Tibial nerve (tissue), 4 donors: ENCODE results near the gene MRPL17. TPM values are rescaled to one million over a fixed set of nuclear protein-coding genes. Genes with fewer than 3 reads are reported as not detected.

Experiments
- DNase-seq, 2 donors: peaks; one replicate each; pipeline ENCODE4 v3.0.0-alpha.2; 2019; ENCODE audit warnings: low spot score in 2 of 2
- H3K27ac ChIP-seq, 4 donors: fragments of 200-600 bp; sonication (generic) in 3 of 4; one replicate each; pipeline ENCODE4 v1.5.1; 2017 to 2019; ENCODE audit warnings: mild to moderate bottlenecking in 1 of 4
- H3K27me3 ChIP-seq, 2 donors: fragments of 200-600 bp; sonication (generic) in 1 of 2; one replicate each; pipeline versions ENCODE4 v1.5.1 to v1.6.0; 2017 to 2019
- H3K36me3 ChIP-seq, 3 donors: fragments of 200-600 bp; sonication (generic); one replicate each; pipeline ENCODE4 v1.5.1; 2018 to 2019
- H3K4me1 ChIP-seq, 4 donors: fragments of 200-600 bp; sonication (generic) in 3 of 4; one replicate each; pipeline ENCODE4 v1.5.1; 2017 to 2019
- H3K4me3 ChIP-seq, 4 donors: fragments of 200-600 bp; sonication (generic) in 3 of 4; one replicate each; pipeline ENCODE4 v1.5.1; 2017 to 2019; ENCODE audit warnings: mild to moderate bottlenecking in 1 of 4, moderate library complexity in 1 of 4
- H3K9me3 ChIP-seq, 4 donors: fragments of 200-600 bp; sonication (generic) in 3 of 4; one replicate each; pipeline ENCODE4 v1.5.1; 2017 to 2019
- EP300 ChIP-seq, 2 donors: sonication (generic); formaldehyde crosslinking; IDR thresholded peaks; one replicate each; pipeline ENCODE4 v1.6.1; 2017; ENCODE audit warnings: antibody characterized with exemption in 2 of 2, mild to moderate bottlenecking in 1 of 2
- POLR2A ChIP-seq, 2 donors: fragments of 450-650 bp; IDR thresholded peaks; one replicate each; pipeline ENCODE4 v1.6.1; 2017; ENCODE audit warnings: antibody characterized with exemption in 2 of 2, mild to moderate bottlenecking in 2 of 2, moderate library complexity in 2 of 2
- WGBS, 2 donors: methylation state at CpG; one replicate each; pipeline ENCODE4 v1.1.5; 2018; 5-methylcytosine and 5-hydroxymethylcytosine counted together
- total RNA-seq, 4 donors: library from RNA; depleted of rRNA; stranded (reverse); fragments of >200 nt; gene quantifications; one replicate each; pipeline ENCODE4 v1.1.0, GENCODE V29; 2016
- TF ChIP-seq, protein P1 (sequence below), 5 experiments: fragments of 200-600 bp in 3 of 5; fragments of 450-650 bp in 2 of 5; sonication (generic) in 3 of 5; IDR thresholded peaks; one replicate each; pipeline ENCODE4 v1.5.1; 2016 to 2019; ENCODE audit warnings: antibody characterized with exemption in 5 of 5, mild to moderate bottlenecking in 3 of 5, moderate library complexity in 2 of 5

MRPL17 gene
- total RNA-seq, 4 donors from 2014 or later, result 17.3 to 24.6 (median 21.6) TPM

DNA sequence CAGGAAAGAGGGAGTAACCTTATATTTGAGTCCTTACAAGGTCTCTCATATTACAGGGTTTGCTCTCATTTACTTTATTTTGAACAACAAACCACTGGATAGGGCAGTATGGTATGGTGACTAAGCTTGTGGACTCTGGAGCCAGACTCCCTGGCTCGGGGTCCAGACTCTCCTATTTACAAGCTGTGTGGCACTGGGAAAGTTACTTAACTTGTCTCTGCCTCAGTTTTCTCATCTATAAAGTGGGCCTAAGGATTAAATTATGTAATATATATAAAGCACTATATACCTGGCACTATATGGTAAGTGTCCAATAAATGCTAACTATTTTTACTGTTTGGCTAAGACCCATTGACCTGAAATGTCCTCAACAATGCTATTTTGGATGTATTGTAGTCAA lies 25.8 kb downstream of the MRPL17 start:
- whole genome bisulfite sequencing, 2 donors, result 73% methylated on average over 1 of the region's 1 CpG
- TF ChIP-seq, protein P1, sequence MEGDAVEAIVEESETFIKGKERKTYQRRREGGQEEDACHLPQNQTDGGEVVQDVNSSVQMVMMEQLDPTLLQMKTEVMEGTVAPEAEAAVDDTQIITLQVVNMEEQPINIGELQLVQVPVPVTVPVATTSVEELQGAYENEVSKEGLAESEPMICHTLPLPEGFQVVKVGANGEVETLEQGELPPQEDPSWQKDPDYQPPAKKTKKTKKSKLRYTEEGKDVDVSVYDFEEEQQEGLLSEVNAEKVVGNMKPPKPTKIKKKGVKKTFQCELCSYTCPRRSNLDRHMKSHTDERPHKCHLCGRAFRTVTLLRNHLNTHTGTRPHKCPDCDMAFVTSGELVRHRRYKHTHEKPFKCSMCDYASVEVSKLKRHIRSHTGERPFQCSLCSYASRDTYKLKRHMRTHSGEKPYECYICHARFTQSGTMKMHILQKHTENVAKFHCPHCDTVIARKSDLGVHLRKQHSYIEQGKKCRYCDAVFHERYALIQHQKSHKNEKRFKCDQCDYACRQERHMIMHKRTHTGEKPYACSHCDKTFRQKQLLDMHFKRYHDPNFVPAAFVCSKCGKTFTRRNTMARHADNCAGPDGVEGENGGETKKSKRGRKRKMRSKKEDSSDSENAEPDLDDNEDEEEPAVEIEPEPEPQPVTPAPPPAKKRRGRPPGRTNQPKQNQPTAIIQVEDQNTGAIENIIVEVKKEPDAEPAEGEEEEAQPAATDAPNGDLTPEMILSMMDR (IDR thresholded peaks at IDR 0.05), result no peak
- TF ChIP-seq POLR2A (IDR thresholded peaks at IDR 0.05), result no peak
- H3K27ac ChIP-seq, result no peak overlapping the region

DNA sequence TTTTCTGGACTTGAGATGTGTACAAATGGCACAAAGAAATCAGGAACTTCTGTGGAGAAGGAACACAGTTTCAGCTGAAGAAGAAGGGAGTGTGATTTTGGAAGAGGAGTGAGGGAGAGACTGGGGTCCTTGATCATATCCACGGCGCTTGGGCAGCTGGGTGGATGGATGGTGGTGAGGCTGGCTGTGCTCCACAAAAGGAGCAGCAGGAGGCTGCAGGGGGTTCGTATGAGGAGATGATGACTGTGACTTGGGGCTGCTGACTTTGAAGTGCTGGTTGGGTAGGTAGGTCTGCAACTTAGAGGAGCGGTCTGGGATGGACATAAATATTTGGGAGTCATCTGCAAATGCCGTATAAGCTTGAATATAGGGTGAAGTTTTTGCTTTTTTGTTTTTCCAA lies 26.2 kb downstream of the MRPL17 start:
- H3K4me3 ChIP-seq, result no peak overlapping the region
- peaks cover 0 to 25% of the 10 kb centered on the region in 2 donors for H3K27me3 ChIP-seq
- H3K4me1 ChIP-seq, result peaks cover 0 to 34% (median 2%) of the 10 kb centered on the region in 4 donors
- H3K9me3 ChIP-seq, result no peaks in the 10 kb centered on the region
- TF ChIP-seq EP300 (IDR thresholded peaks at IDR 0.05) (no peak), POLR2A (IDR thresholded peaks at IDR 0.05) (no peak)
- TF ChIP-seq, protein P1 (IDR thresholded peaks at IDR 0.05), result no peak
- no peak overlapping the region for H3K27ac ChIP-seq
- no peaks in the 10 kb centered on the region for H3K36me3 ChIP-seq
- DNase-seq, result no peak
- 71 to 73% methylated on average over 5 of the region's 5 CpGs for WGBS, 2 donors

More for the DNA sequence above, 25.8 kb downstream of the MRPL17 start:
- no peak for DNase-seq
- peaks cover 0 to 25% of the 10 kb centered on the region in 2 donors for H3K27me3 ChIP-seq
- H3K36me3 ChIP-seq, result no peaks in the 10 kb centered on the region
- H3K4me1 ChIP-seq, result peaks cover 0 to 34% (median 2%) of the 10 kb centered on the region in 4 donors
- H3K9me3 ChIP-seq, result no peaks in the 10 kb centered on the region
- no peak overlapping the region for H3K4me3 ChIP-seq

DNA sequence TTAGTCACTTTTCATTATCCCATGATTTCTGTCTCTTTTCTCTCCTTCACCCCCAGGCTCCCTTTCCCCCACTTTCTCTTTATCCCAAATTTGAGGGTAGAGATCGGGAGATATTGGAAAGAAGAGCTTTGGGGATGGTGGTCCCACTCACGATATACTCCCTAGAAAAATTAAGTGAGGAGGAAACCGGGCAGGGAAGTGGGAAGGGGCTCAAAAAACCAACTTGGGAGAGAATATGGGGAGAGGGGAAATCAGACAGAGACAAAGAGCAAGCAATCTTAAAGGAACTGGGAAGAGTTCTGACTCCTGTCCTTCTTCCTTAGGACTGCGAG lies 26.6 kb downstream of the MRPL17 start:
- peak overlapping the region in 1 of 4 donors; percentile 58 for H3K27ac ChIP-seq
- no peaks in the 10 kb centered on the region for H3K9me3 ChIP-seq
- H3K4me1 ChIP-seq, result peaks cover 0 to 34% (median 2%) of the 10 kb centered on the region in 4 donors
- H3K27me3 ChIP-seq, result peaks cover 0 to 25% of the 10 kb centered on the region in 2 donors
- 57 to 65% methylated on average over 4 of the region's 4 CpGs for WGBS, 2 donors
- DNase-seq, result no peak
- H3K36me3 ChIP-seq, result no peaks in the 10 kb centered on the region
- TF ChIP-seq, protein P1 (IDR thresholded peaks at IDR 0.05), result no peak
- TF ChIP-seq POLR2A (IDR thresholded peaks at IDR 0.05) (no peak), EP300 (IDR thresholded peaks at IDR 0.05) (no peak)
- H3K4me3 ChIP-seq, result no peak overlapping the region

DNA sequence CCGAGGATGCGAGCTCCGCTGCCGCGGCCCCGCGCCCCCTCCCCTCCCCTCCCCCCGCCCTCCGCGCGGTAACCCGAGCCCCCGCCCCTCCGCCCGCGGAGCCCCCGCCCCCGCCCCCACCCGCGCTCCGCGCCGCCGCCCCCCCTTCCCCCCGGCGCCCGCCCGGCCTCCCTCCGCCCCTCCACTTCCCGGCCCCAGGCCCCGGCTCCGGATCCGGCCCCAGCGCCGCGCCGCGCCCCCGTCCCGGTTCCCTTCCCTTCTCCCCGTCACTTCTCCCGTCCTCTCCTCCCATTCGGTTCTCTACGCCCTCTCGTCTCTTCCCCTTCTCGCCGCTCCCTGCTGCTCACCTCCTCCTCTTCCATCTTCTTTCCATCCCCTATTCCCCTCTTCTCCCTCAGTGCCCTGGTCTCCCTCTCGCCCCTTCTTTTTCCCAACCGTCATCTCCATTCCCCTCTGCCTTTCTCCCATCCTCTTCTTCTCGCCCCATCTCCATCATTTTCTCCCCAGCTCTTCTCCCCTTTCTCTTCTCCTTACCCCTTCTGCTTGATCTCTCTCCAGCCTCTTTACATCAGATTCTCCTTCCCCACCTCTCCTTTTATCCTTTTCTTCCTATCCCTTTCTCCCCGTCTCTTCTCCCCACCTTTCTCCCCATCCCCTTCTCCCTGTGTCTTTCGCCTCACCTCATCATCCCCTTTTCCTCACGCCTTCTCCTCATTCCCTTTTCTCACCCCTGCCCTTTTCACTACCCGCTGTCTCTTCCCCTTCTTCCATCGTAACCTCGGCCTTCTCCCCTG lies 27.2 kb downstream of the MRPL17 start, which contains the start of gene DCHS1:
Gene DCHS1, minus strand, starts transcription at position 20 of the 794 bp plus-strand sequence. CDS start 14,196 bp downstream, outside the sequence.
- WGBS, 2 donors, result 14% methylated on average over 22 to 25 of the region's 56 CpGs
- TF ChIP-seq, protein P1 (IDR thresholded peaks at IDR 0.05), result no peak
- TF ChIP-seq POLR2A (IDR thresholded peaks at IDR 0.05), result no peak
- TF ChIP-seq EP300 (IDR thresholded peaks at IDR 0.05), result no peak
- Histone ChIP-seq H3K27me3 (peaks cover 0 to 27% of the 10 kb centered on the region in 2 donors), H3K27ac (peak within 1 kb of the TSS in 2 of 4 donors; percentile 20 to 75), H3K36me3 (no peaks in the 10 kb centered on the region), H3K9me3 (no peaks in the 10 kb centered on the region), H3K4me3 (peak within 1 kb of the TSS; percentile 15 to 62 (median 32)), H3K4me1 (peaks cover 0 to 34% (median 2%) of the 10 kb centered on the region in 4 donors)
- no peak for DNase-seq
